ENCODE measurements around the gene CIB1.

GRCh38 chr15:90200534-90201129, 33.1 kb downstream of the CIB1 start:
- no peak for TF ChIP-seq EP300 (IDR thresholded peaks at IDR 0.05)
- TF ChIP-seq CTCF (IDR thresholded peaks at IDR 0.05), result no peak
- TF ChIP-seq POLR2A (IDR thresholded peaks at IDR 0.05), result no peak
